Measurements from ENCODE around the gene FLT1. TPM values are rescaled to one million over a fixed set of nuclear protein-coding genes. Genes with fewer than 3 reads are reported as not detected.

Gene FLT1
- total and polyA plus RNA-seq, 2 donors (not counting 1 experiment from before 2014, with no cell fraction given): 1.3 to 2.5 TPM

DNA sequence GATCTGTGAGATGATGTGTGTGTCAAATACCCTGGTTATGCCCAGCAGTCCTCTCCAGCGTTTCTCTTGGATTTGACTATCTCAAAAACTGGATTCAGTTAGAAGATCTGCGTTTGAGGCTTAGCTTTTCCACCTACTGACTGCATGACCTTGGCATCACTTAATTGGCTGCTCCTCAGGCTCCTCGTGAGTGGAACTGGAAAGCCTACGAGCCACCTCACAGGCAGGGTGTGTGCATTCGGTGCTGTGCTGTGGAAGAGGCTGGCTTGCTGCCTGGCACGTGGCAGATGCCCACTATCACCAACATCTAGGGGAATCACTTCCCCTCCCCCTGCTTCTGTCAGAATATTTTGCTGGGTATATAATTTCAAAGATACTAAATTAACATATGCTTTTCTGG is 25.6 kb downstream of the FLT1 start:
- Histone ChIP-seq H3K4me3 (replicated peaks in 1 of 4; ENCODE audit: control extremely low read depth in 1 of 4, insufficient read depth in 1 of 4, low read depth in 3 of 4, low read length in 4 of 4) (no peak overlapping the region), H4K20me1 (ENCODE audit: control insufficient read depth, extremely low read depth, insufficient read depth, low read length) (no peaks in the 10 kb centered on the region), H3K79me2 (ENCODE audit: control insufficient read depth, insufficient read depth, low read length) (no peaks in the 10 kb centered on the region), H3K36me3 (ENCODE audit: control insufficient read depth, insufficient read depth, low read length) (no peaks in the 10 kb centered on the region), H3K27ac (ENCODE audit: insufficient read depth, low read length) (no peak overlapping the region), H3K4me2 (ENCODE audit: extremely low read depth, insufficient read depth, low read length) (no peak overlapping the region), H3K9me3 (ENCODE audit: control insufficient read depth, insufficient read depth, low read depth, low read length) (no peaks in the 10 kb centered on the region), H2AFZ (ENCODE audit: low read length) (no peak overlapping the region), H3K9ac (ENCODE audit: insufficient read depth, low read length) (no peak overlapping the region), H3K4me1 (ENCODE audit: control insufficient read depth, extremely low read depth, insufficient read depth, low read length) (no peaks in the 10 kb centered on the region), H3K27me3 (ENCODE audit: control insufficient read depth, insufficient read depth, low read length) (no peaks in the 10 kb centered on the region)
- DNase-seq (ENCODE audit: low read depth in 2 of 2): no peak
- TF ChIP-seq EZH2 (IDR thresholded peaks at IDR 0.05; ENCODE audit: low read length, missing control alignments) (no peak), CTCF (conservative IDR thresholded peaks at IDR 0.05 in 1 of 2, IDR thresholded peaks at IDR 0.05 in 1 of 2; ENCODE audit: low read depth in 1 of 2, low read length in 2 of 2) (no peak)

DNA sequence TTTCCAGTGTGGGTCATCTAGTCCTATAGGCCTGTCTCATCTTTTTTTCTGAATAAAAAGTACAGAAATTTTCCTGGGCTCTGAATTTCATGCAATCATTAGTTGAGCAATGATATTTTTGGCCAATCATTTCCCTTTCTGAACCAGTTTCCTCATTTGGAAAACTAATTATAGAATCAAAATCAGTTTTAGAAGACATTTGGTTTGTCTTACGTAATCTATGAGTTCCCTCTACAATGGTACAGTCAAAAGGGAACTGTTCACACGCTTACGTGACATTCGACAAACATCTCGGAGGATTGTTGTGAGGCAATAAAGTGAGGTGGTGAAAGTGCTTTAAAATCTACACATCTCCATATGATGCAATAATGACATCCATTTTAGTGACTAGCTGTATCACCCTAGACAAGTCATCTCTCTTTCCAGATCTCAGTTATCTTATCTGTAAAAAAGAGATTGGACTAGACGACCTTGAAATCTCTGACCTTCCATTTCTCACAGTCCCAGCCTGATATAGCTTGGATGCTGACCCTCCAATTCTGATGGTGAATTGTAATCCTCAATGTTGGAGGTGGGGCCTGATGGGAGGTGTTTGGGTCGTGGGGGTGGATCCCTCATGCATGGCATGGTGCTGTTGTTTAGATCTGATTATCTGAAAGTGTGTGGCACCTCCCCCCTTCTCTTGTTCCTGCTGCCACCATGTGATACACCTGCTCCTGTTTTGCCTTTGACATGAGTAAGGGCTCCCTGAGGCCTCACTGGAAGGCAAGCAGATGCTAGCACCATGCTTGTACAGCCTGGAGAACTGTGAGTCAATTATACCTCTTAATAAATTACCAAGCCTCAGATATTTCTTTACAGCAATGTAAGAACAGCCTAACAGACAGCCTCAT is 26.7 kb downstream of the FLT1 start:
- DNase-seq (ENCODE audit: low read depth in 2 of 2): no peak
- H4K20me1 ChIP-seq (ENCODE audit: control insufficient read depth, extremely low read depth, insufficient read depth, low read length): no peaks in the 10 kb centered on the region

DNA sequence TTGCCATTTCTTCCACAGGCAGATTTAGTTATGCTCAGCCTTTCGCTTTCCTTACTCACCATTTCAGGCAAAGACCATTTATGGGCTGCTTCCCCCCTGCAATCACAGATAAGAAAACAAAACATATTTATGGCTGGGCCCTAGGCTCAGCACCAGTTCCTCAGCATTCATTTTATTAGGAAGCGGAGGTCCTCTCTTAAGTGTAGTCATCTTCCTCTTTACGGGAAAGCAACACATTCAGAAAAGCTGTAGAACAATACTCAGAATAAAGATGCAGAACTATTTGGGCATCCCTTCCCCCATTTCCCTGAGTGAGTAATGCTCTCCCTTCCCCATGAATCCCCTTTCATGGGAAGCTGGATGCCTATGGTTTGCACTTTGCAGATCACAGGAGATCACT is 27.9 kb downstream of the FLT1 start:
- no peaks in the 10 kb centered on the region for H3K4me1 ChIP-seq (ENCODE audit: control insufficient read depth, extremely low read depth, insufficient read depth, low read length)
- H3K27me3 ChIP-seq (ENCODE audit: control insufficient read depth, insufficient read depth, low read length): no peaks in the 10 kb centered on the region
- H3K9me3 ChIP-seq (ENCODE audit: control insufficient read depth, insufficient read depth, low read depth, low read length): no peaks in the 10 kb centered on the region
- H3K79me2 ChIP-seq (ENCODE audit: control insufficient read depth, insufficient read depth, low read length): no peaks in the 10 kb centered on the region
- H3K4me2 ChIP-seq (ENCODE audit: extremely low read depth, insufficient read depth, low read length): no peak overlapping the region
- no peak overlapping the region for H3K4me3 ChIP-seq (replicated peaks in 1 of 4; ENCODE audit: control extremely low read depth in 1 of 4, insufficient read depth in 1 of 4, low read depth in 3 of 4, low read length in 4 of 4)
- no peaks in the 10 kb centered on the region for H4K20me1 ChIP-seq (ENCODE audit: control insufficient read depth, extremely low read depth, insufficient read depth, low read length)
- H3K9ac ChIP-seq (ENCODE audit: insufficient read depth, low read length): no peak overlapping the region
- DNase-seq (ENCODE audit: low read depth in 2 of 2): no peak
- no peaks in the 10 kb centered on the region for H3K36me3 ChIP-seq (ENCODE audit: control insufficient read depth, insufficient read depth, low read length)
- TF ChIP-seq CTCF (conservative IDR thresholded peaks at IDR 0.05 in 1 of 2, IDR thresholded peaks at IDR 0.05 in 1 of 2; ENCODE audit: low read depth in 1 of 2, low read length in 2 of 2) (no peak), EZH2 (IDR thresholded peaks at IDR 0.05; ENCODE audit: low read length, missing control alignments) (no peak)
- no peak overlapping the region for H3K27ac ChIP-seq (ENCODE audit: insufficient read depth, low read length)
- H2AFZ ChIP-seq (ENCODE audit: low read length): no peak overlapping the region

More for the DNA sequence above, 26.7 kb downstream of the FLT1 start:
- H3K27me3 ChIP-seq (ENCODE audit: control insufficient read depth, insufficient read depth, low read length): no peaks in the 10 kb centered on the region
- no peak overlapping the region for H2AFZ ChIP-seq (ENCODE audit: low read length)
- H3K9ac ChIP-seq (ENCODE audit: insufficient read depth, low read length): no peak overlapping the region
- H3K27ac ChIP-seq (ENCODE audit: insufficient read depth, low read length): no peak overlapping the region
- H3K4me1 ChIP-seq (ENCODE audit: control insufficient read depth, extremely low read depth, insufficient read depth, low read length): no peaks in the 10 kb centered on the region
- no peaks in the 10 kb centered on the region for H3K36me3 ChIP-seq (ENCODE audit: control insufficient read depth, insufficient read depth, low read length)
- H3K9me3 ChIP-seq (ENCODE audit: control insufficient read depth, insufficient read depth, low read depth, low read length): no peaks in the 10 kb centered on the region
- H3K79me2 ChIP-seq (ENCODE audit: control insufficient read depth, insufficient read depth, low read length): no peaks in the 10 kb centered on the region
- TF ChIP-seq EZH2 (IDR thresholded peaks at IDR 0.05; ENCODE audit: low read length, missing control alignments) (no peak), CTCF (conservative IDR thresholded peaks at IDR 0.05 in 1 of 2, IDR thresholded peaks at IDR 0.05 in 1 of 2; ENCODE audit: low read depth in 1 of 2, low read length in 2 of 2) (no peak)
- H3K4me2 ChIP-seq (ENCODE audit: extremely low read depth, insufficient read depth, low read length): no peak overlapping the region
- H3K4me3 ChIP-seq (replicated peaks in 1 of 4; ENCODE audit: control extremely low read depth in 1 of 4, insufficient read depth in 1 of 4, low read depth in 3 of 4, low read length in 4 of 4): no peak overlapping the region

Data from fibroblast of lung (primary cell).